ENCODE results near the gene SLC6A20.
"Not testable (repeated sequence)": the region's sequence is repeated elsewhere in the genome, so short reads cannot be mapped to it uniquely, and the experiment has no call there.

DNA sequence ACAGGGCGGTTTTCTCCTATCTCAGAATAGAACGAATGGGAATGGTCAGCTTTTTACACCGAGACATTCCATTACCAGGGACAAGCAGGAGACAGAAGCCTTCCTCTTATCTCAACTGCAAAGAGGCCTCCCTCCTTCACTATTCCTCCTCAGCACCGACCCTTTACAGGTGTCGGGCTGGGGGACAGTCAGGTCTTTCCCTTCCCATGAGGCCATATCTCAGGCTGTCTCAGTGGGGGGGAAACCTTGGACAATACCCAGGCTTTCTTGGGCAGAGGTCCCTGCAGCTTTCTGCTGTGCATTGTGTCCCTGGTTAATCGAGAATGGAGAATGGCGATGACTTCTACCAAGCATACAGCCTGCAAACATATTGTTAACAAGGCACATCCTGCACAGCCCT, 39.2 kb downstream of the SLC6A20 start:
- TF ChIP-seq, protein P1, sequence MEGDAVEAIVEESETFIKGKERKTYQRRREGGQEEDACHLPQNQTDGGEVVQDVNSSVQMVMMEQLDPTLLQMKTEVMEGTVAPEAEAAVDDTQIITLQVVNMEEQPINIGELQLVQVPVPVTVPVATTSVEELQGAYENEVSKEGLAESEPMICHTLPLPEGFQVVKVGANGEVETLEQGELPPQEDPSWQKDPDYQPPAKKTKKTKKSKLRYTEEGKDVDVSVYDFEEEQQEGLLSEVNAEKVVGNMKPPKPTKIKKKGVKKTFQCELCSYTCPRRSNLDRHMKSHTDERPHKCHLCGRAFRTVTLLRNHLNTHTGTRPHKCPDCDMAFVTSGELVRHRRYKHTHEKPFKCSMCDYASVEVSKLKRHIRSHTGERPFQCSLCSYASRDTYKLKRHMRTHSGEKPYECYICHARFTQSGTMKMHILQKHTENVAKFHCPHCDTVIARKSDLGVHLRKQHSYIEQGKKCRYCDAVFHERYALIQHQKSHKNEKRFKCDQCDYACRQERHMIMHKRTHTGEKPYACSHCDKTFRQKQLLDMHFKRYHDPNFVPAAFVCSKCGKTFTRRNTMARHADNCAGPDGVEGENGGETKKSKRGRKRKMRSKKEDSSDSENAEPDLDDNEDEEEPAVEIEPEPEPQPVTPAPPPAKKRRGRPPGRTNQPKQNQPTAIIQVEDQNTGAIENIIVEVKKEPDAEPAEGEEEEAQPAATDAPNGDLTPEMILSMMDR (IDR thresholded peaks at IDR 0.05; ENCODE audit: low read length) = not testable (repeated sequence)
- not testable (repeated sequence) for TF ChIP-seq EZH2 (IDR thresholded peaks at IDR 0.05; ENCODE audit: borderline replicate concordance, low read length)
